ENCODE results near the gene ANKS1A.

Gene ANKS1A

DNA sequence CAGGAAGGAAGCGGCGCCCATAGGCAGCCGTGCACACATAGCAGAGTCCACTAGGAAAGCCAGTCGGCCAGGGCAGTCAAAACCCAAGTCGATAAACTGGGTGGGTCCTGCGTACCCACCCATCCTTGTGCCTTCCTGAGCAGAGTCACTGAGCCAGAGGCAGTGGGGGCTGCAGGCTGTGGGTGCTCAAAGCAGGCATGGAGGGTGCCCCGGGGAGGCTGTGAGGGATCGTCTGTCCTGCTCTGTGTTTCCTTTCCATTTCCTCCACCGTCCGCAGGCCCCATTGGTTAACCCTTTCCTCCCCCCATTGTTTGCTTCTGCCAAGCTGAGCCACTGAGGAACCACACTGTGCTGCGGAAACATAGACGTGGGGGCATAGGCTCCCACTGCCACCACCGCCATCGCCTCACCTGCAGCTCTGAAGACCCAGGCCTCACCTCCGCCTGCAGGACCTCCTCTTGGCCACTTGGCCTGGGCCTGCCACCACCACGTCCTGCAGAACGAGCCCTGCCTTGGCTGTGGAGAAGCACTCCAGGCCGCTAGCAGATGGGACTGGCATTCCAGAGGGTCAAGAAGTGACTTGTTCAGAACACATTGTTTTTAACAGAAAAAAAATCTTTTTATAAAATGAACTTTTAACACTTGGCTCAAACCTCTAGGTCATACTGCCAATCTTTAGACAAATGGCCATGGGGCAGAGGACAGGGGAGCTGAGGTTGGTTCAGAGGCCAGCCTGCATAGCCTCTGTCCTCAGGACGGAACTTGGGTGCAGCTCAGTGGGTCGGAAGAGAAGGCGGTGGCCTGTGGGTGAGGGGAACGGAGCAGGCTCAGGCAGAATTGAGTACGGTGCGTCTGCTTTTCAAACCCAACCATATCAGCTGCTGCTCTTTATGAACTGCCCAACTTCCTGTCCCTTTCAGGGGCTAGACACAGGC, 199.5 kb downstream of the ANKS1A start:
- DNase-seq (ENCODE audit: low read depth), result no peak
- TF ChIP-seq, protein P1, sequence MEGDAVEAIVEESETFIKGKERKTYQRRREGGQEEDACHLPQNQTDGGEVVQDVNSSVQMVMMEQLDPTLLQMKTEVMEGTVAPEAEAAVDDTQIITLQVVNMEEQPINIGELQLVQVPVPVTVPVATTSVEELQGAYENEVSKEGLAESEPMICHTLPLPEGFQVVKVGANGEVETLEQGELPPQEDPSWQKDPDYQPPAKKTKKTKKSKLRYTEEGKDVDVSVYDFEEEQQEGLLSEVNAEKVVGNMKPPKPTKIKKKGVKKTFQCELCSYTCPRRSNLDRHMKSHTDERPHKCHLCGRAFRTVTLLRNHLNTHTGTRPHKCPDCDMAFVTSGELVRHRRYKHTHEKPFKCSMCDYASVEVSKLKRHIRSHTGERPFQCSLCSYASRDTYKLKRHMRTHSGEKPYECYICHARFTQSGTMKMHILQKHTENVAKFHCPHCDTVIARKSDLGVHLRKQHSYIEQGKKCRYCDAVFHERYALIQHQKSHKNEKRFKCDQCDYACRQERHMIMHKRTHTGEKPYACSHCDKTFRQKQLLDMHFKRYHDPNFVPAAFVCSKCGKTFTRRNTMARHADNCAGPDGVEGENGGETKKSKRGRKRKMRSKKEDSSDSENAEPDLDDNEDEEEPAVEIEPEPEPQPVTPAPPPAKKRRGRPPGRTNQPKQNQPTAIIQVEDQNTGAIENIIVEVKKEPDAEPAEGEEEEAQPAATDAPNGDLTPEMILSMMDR (IDR thresholded peaks at IDR 0.05; ENCODE audit: insufficient read depth, low read depth, low read length, missing control alignments), result no peak
- no peak overlapping the region for H3K4me3 ChIP-seq (ENCODE audit: low read length)

DNA sequence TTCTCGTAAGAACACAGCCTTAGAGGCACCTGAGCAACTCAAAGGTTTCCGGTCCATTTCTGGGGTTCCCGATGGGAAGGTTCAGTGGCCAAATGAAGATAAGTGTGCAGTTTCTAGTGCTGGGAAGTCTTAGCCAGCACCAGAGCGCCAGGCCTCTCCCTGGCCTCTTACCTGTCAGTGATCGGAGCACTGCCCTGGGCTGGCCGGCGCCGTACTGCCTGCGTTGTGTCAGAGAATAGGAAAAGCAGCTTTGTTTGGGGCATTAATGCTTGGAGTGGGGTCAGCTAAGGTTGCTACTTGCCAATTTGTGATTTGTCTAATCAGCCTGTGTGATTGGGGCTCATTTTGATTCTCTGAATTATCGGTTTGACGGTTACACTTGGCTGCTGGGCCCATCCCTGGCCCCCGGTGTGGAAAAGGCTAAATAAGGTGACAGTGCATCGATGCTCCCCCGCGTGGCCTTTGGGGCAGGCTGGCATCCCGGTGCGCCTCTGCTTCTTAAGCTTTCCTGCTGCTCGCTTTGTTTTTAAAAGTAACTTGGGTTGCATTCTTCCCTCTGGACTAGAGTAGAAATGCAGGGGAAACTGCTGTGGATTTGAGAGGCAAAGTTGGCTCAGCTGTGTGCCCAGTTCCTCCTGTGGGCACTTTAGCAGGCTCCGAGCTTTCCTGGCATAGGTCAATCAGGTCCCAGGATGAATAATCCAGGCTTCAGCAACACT, 200.3 kb downstream of the ANKS1A start:
- no peak overlapping the region for H3K4me3 ChIP-seq (ENCODE audit: low read length)
- no peak for DNase-seq (ENCODE audit: low read depth)
- TF ChIP-seq, protein P1 (IDR thresholded peaks at IDR 0.05; ENCODE audit: insufficient read depth, low read depth, low read length, missing control alignments), result no peak

DNA sequence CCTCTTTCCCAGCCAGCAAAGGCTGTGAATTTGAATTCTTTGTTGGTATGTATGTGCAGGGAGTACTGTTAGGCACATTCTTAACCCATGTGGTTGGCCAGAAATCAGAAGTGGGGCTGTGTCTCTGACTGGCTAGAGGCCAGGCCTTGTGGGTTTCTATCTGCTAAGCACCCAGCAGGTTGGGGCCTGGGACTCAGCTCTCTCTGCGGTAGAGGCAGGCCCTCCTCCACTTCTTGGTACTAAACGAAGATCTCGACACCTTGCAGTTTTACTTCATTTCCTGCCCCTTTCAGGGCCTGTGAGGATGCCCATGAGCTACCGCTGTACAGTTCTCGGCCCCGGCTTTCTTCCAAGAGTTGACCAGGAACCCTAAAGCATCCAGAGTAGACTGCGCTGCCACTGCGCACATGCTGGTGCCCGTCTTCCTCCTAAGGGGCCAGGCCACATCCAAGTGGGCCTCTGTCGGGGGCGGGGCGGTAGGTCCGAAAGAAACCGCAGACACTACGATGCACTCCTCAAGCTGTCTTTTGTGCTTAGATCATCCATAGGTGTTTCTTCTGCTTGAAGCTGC, 201.0 kb downstream of the ANKS1A start:
- no peak overlapping the region for H3K4me3 ChIP-seq (ENCODE audit: low read length)
- TF ChIP-seq, protein P1 (IDR thresholded peaks at IDR 0.05; ENCODE audit: insufficient read depth, low read depth, low read length, missing control alignments), result no peak
- peak; percentile 20 for DNase-seq (ENCODE audit: low read depth)

DNA sequence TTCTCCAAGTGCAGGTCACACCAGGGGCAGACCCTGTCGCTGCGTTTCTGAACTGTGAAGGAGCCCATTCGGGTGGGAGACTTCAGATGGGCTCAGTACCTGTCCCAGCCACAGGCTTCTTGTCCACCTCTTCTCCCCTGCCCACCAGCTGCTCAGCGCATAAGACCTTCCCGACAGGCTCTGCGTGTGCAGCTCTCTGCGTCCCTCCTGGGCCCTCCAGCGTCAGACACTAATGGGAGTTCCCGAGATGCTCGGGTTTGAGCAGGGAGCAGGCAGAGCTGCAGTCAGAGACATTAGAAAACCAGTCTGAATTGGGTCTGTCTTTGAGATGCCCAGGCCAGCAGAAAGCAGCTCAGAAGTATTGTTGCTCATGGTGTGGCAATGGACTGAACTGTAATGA, 201.7 kb downstream of the ANKS1A start:
- TF ChIP-seq, protein P1 (IDR thresholded peaks at IDR 0.05; ENCODE audit: insufficient read depth, low read depth, low read length, missing control alignments), result no peak
- no peak overlapping the region for H3K4me3 ChIP-seq (ENCODE audit: low read length)
- DNase-seq (ENCODE audit: low read depth), result no peak

DNA sequence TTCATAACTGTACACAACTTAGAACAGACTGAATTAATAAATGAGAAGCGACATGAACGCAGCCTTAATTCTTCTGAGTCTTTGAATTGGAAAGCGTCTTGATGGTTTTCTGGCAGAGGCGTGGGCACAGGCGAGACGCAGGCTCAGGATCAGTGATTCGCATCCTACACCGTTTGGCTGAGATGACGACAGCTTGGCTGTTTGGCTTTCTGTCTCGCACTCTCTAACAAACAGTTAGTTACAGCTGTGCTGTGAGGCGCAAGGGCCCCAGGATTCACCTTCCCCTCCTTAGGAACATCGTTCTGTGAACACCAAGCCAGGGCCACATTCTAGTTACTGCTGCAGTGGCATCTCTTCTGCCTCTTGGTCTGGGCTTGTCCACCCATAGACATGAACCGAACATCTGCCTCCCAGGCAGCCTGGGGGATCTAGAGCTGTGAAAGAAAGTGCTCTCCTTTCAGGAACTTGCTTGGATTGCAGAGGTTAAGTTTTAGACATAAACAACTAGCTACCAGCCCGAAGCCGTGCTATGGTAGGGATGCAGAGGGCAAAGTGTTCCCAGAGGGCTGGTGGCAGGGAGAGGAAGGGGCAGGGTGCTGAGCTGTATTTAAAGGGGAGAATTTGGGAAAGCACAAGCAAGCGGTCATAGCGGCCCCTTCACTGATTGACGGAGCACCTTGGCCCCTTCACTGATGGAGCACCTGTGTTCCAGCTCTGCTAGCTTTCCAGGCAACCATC, 202.5 kb downstream of the ANKS1A start:
- no peak for DNase-seq (ENCODE audit: low read depth)
- no peak overlapping the region for H3K4me3 ChIP-seq (ENCODE audit: low read length)
- TF ChIP-seq, protein P1 (IDR thresholded peaks at IDR 0.05; ENCODE audit: insufficient read depth, low read depth, low read length, missing control alignments), result no peak

DNA sequence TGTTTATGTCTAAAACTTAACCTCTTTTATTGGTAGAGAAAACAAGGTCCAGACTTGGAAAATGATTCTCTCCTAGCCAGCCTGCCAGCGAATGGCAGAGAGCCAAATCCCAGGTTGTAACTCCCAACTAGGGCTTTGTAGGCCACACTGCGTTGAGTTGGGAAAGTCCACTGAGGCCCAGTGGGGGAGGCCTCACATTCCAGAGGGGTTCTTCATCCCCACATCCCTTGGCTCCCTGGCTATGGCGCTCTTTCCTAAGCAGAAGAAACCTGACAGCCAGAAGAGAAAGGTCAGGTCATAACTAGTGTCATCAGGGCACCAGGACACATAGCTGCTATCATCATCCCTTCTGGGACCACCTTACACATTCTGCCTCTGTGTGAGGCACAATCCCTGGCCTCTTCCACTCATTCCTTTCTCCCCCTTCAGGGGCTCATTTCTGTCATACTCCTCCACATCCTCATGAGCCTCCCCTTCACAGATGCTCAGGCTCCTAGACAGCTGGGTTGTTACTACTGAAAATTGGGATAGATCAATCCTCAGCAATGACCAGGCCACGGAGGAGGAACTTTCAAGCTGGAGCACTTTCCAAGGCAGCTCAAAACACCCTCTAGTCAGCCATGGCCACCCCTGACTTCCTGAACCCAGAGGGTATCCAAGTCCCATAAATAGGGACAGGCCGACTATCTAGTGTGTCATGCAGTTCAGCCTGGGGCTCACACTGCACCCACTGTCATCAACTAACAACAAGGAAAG, 203.5 kb downstream of the ANKS1A start:
- DNase-seq (ENCODE audit: low read depth), result peak; percentile 54
- no peak overlapping the region for H3K4me3 ChIP-seq (ENCODE audit: low read length)
- TF ChIP-seq, protein P1 (IDR thresholded peaks at IDR 0.05; ENCODE audit: insufficient read depth, low read depth, low read length, missing control alignments), result no peak
